CD4-positive, alpha-beta T cell (primary cell): ENCODE data around the gene WBP1. TPM values are rescaled to one million over a fixed set of nuclear protein-coding genes. Genes with fewer than 3 reads are reported as not detected.

Source experiments
- ATAC-seq: fragments of 200-7000 bp; cut with Tn5 transposase; one replicate; pipeline ENCODE4 v1.10.0; 2022; ENCODE audit warnings: mild to moderate bottlenecking; ENCODE audit not compliant: poor library complexity
- CTCF ChIA-PET: fragments of 350-600 bp; sonication (Branson Sonifier 250); formaldehyde crosslinking; loops from one replicate; lab custom pipeline; 2021; ENCODE audit warnings: antibody characterized with exemption, inconsistent platforms; lab: Charles Lee
- POLR2A ChIA-PET: fragments of 350-600 bp; sonication (Branson Sonifier 250); formaldehyde crosslinking; loops from one replicate; lab custom pipeline; 2021; ENCODE audit warnings: antibody characterized with exemption, inconsistent platforms; lab: Charles Lee
- DNase-seq, 14 experiments: peaks; one replicate each; pipeline ENCODE4 v3.0.0-alpha.2; 2013 to 2020; ENCODE audit warnings: mixed read lengths in 2 of 14
- H3K27ac ChIP-seq, 2 donors: one replicate each; pipeline versions ENCODE4 v1.5.1 to v1.7.0; 2013; ENCODE audit warnings: low read length in 2 of 2, low read depth in 1 of 2, mild to moderate bottlenecking in 1 of 2
- H3K27me3 ChIP-seq, 2 experiments: 1 replicate in 1 of 2; 2 replicates in 1 of 2; pipeline versions ENCODE4 v1.6.1 to v1.7.0; 2013; ENCODE audit warnings: low read length in 2 of 2, control low read depth in 1 of 2, mild to moderate bottlenecking in 1 of 2, moderate library complexity in 1 of 2; ENCODE audit not compliant: insufficient read depth in 2 of 2, control insufficient read depth in 1 of 2
- H3K36me3 ChIP-seq: one replicate; pipeline ENCODE4 v1.6.1; 2013; ENCODE audit warnings: low read length, control low read depth; ENCODE audit not compliant: insufficient read depth
- H3K4me1 ChIP-seq: one replicate; pipeline ENCODE4 v1.6.1; 2013; ENCODE audit warnings: low read length, control low read depth; ENCODE audit not compliant: insufficient read depth
- H3K4me3 ChIP-seq: one replicate; pipeline ENCODE4 v1.5.1; 2013; ENCODE audit warnings: mild to moderate bottlenecking, low read length, moderate library complexity
- H3K9me3 ChIP-seq, 2 experiments: 1 replicate in 1 of 2; 2 replicates in 1 of 2; pipeline versions ENCODE4 v1.6.1 to v1.7.0; 2013; ENCODE audit warnings: low read length in 2 of 2, mild to moderate bottlenecking in 2 of 2, control low read depth in 1 of 2, moderate library complexity in 1 of 2; ENCODE audit not compliant: control insufficient read depth in 1 of 2, insufficient read depth in 1 of 2
- H3K27ac Mint-ChIP-seq: one replicate; pipeline ENCODE4 v1.8.0; 2020; ENCODE audit warnings: mixed read lengths
- H3K27me3 Mint-ChIP-seq: one replicate; pipeline ENCODE4 v1.8.0; 2021; ENCODE audit warnings: mixed read lengths
- H3K36me3 Mint-ChIP-seq: one replicate; pipeline ENCODE4 v1.8.0; 2021; ENCODE audit warnings: low read depth, mixed read lengths
- H3K4me1 Mint-ChIP-seq: one replicate; pipeline ENCODE4 v1.8.0; 2021; ENCODE audit warnings: low read depth, mixed read lengths
- H3K4me3 Mint-ChIP-seq: one replicate; pipeline ENCODE4 v1.8.0; 2020; ENCODE audit warnings: mild to moderate bottlenecking, mixed read lengths
- H3K9me3 Mint-ChIP-seq: one replicate; pipeline ENCODE4 v1.8.0; 2020; ENCODE audit warnings: mixed read lengths
- intact Hi-C, 2 experiments: fragments of 100-400 bp; cut with DNase I in 1 of 2; cut with micrococcal nuclease in 1 of 2; formaldehyde crosslinking; loops; one replicate each; pipeline versions ENCODE4 v1.15.1 to v1.9.0; 2023 to 2025; cut with DNase I, micrococcal nuclease
- total RNA-seq, 174 experiments: library from RNA in 2 of 174; stranded (reverse) in 2 of 174; gene quantifications; one replicate each; pipeline ENCODE4 v1.2.3 and lab custom pipeline; 2021 to 2026
- TF ChIP-seq, protein P1 (sequence below): fragments of 200-600 bp; IDR thresholded peaks from one replicate; pipeline ENCODE4 v1.8.0; 2022; ENCODE audit warnings: antibody characterized with exemption, mild to moderate bottlenecking

Gene WBP1
- total RNA-seq, 2 experiments from 2014 or later = 79.1 to 80.5 TPM

DNA sequence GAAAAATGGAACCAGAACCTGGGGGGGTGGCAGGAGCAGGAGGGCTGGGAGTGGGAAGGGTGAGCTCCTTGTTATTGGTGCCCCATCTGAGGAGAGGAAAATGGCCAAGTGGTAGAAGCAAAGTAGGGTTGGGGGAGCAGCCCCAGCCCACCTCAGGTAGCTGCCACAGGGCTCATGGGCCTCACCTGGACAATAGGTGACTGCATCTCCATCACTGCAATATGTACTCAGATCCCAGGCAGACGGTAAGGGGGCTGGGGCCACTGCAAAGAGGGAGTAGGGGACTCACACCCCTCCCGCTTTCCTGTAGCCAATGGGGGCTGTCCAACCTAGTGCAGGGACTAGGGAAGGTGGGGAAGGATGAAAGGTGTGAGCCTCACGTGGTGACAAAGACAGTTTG, 41.0 kb upstream of the WBP1 start:
- ChIA-PET POLR2A (interaction anchor here (1.6 kb wide), 1 partner anchor 41 kb away, joined by 6 read pairs; the partner anchor contains the start of gene WBP1), CTCF (no interaction called here)
- Mint-ChIP-seq H3K27ac (peak overlapping the region; percentile 71), H3K36me3 (peaks cover 5% of the 10 kb centered on the region), H3K4me3 (peak overlapping the region; percentile 84), H3K27me3 (no peaks in the 10 kb centered on the region), H3K4me1 (peaks cover 52% of the 10 kb centered on the region), H3K9me3 (no peaks in the 10 kb centered on the region)
- DNase-seq (no peak), ATAC-seq (no peak)
- Histone ChIP-seq H3K4me3 (no peak overlapping the region), H3K4me1 (peaks cover 42% of the 10 kb centered on the region), H3K36me3 (no peaks in the 10 kb centered on the region), H3K27me3 (peaks cover 0 to 16% of the 10 kb centered on the region in 2 experiments), H3K9me3 (peaks cover 0 to 11% of the 10 kb centered on the region in 2 experiments), H3K27ac (no peak overlapping the region)
- intact Hi-C loops = no loop called here
- TF ChIP-seq, protein P1, sequence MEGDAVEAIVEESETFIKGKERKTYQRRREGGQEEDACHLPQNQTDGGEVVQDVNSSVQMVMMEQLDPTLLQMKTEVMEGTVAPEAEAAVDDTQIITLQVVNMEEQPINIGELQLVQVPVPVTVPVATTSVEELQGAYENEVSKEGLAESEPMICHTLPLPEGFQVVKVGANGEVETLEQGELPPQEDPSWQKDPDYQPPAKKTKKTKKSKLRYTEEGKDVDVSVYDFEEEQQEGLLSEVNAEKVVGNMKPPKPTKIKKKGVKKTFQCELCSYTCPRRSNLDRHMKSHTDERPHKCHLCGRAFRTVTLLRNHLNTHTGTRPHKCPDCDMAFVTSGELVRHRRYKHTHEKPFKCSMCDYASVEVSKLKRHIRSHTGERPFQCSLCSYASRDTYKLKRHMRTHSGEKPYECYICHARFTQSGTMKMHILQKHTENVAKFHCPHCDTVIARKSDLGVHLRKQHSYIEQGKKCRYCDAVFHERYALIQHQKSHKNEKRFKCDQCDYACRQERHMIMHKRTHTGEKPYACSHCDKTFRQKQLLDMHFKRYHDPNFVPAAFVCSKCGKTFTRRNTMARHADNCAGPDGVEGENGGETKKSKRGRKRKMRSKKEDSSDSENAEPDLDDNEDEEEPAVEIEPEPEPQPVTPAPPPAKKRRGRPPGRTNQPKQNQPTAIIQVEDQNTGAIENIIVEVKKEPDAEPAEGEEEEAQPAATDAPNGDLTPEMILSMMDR = no peak

DNA sequence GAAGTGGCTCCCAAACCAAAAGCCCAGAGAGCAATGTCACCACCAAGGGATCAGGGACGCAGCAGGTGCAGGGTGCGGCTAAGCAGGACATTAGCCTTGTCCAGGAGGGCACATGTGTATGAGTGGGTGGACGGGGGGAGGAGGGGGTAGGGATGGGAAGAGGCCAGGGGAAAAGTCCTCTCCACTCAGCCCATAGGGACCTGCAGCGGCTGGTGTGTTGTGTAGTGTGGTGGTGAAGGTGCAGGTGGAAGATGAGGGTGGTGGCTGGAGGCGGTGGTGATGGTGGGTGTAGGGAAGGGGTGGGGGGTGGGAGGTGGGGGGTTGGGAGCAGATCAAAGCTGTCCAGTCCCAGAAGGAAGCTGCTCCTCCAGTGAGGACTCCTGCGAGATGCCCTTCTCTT, 40.5 kb upstream of the WBP1 start:
- Mint-ChIP-seq H3K27ac (peak overlapping the region; percentile 71), H3K4me1 (peaks cover 56% of the 10 kb centered on the region), H3K36me3 (peaks cover 5% of the 10 kb centered on the region), H3K4me3 (no peak overlapping the region), H3K27me3 (no peaks in the 10 kb centered on the region), H3K9me3 (no peaks in the 10 kb centered on the region)
- Histone ChIP-seq H3K4me1 (peaks cover 45% of the 10 kb centered on the region), H3K27ac (no peak overlapping the region), H3K36me3 (no peaks in the 10 kb centered on the region), H3K4me3 (no peak overlapping the region), H3K27me3 (peaks cover 0 to 16% of the 10 kb centered on the region in 2 experiments), H3K9me3 (peaks cover 0 to 11% of the 10 kb centered on the region in 2 experiments)
- TF ChIP-seq, protein P1 = no peak
- intact Hi-C loops = no loop called here
- ChIA-PET CTCF (no interaction called here), POLR2A (no interaction called here)
- DNase-seq (no peak), ATAC-seq (no peak)

DNA sequence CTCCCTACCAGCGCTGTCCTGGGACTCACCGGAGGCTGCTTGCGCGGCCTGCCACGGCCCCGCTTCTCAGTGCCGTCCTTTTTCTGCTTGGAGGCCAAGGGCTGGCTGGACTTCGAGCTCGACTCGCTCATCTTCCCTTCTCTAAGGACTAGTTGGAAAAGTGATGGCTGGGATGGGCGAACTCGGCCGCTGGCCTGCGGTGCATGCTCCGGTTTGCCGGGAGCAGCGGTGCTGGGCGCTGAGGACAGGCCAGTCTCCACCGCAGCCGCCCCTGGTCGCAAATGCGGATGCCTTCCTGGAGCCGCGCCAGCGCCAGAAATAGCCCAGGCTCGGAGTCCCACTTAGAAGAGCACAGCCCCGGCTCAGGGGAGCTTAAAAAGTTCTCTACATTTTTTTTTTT, 39.9 kb upstream of the WBP1 start:
- no peak for DNase-seq
- ChIA-PET POLR2A (no interaction called here), CTCF (no interaction called here)
- no peak overlapping the region for H3K27ac Mint-ChIP-seq
- no peaks in the 10 kb centered on the region for H3K9me3 Mint-ChIP-seq
- intact Hi-C loops = no loop called here
- H3K4me3 Mint-ChIP-seq = no peak overlapping the region
- peaks cover 5% of the 10 kb centered on the region for H3K36me3 Mint-ChIP-seq
- Histone ChIP-seq H3K4me1 (peaks cover 44% of the 10 kb centered on the region), H3K9me3 (peaks cover 0 to 11% of the 10 kb centered on the region in 2 experiments), H3K27me3 (peaks cover 0 to 16% of the 10 kb centered on the region in 2 experiments), H3K4me3 (no peak overlapping the region), H3K36me3 (no peaks in the 10 kb centered on the region), H3K27ac (no peak overlapping the region)
- TF ChIP-seq, protein P1 = no peak
- H3K4me1 Mint-ChIP-seq = peaks cover 57% of the 10 kb centered on the region
- ATAC-seq = no peak
- H3K27me3 Mint-ChIP-seq = no peaks in the 10 kb centered on the region
